ENCODE data around the gene SND1.

The SND1 gene

DNA sequence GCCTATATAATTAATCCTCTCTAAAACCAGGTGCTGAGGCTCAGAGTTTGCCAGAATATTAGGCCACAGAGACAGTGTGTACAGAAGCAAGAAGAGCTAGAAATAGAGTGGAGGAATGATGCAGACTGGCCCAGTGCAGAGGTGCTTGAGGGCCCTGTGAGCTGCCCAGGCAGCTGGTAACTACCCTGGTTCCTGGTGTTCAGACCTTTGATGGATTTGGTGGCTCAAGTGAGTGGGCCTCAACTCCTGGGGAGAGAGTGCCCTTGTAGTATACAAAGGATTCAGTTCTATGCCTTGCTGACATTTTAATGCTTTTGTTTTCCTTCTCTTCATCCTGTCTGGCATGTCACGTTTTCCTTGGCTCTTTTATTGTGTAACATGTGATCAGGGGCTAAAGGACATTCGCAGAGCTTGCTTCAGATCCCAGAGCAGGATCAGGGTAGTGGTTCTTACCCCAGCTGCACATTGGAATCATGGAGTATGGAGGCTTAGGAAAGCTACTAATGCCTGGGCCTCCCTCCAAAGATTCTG lies 359.2 kb downstream of the SND1 start:
- no peaks in the 10 kb centered on the region for H3K27me3 ChIP-seq (ENCODE audit: control insufficient read depth in 1 of 2, insufficient read depth in 1 of 2, low read length in 2 of 2)
- no peak overlapping the region for H4K8ac ChIP-seq (ENCODE audit: low read length)
- H2BK15ac ChIP-seq (ENCODE audit: low read depth, poor library complexity, severe bottlenecking): no peak overlapping the region
- no peak overlapping the region for H3K4me3 ChIP-seq (ENCODE audit: insufficient read depth in 1 of 2, low read depth in 1 of 2, low read length in 2 of 2)
- no peak overlapping the region for H3K4me2 ChIP-seq (ENCODE audit: low read length, poor library complexity, severe bottlenecking)
- no peak for DNase-seq
- H3K9ac ChIP-seq (ENCODE audit: low read length): no peak overlapping the region
- H2AFZ ChIP-seq (ENCODE audit: low read depth, low read length): no peak overlapping the region
- H3K27ac ChIP-seq (ENCODE audit: low read length, poor library complexity, severe bottlenecking): no peak overlapping the region
- peaks cover 3% of the 10 kb centered on the region for H3K4me1 ChIP-seq (ENCODE audit: control insufficient read depth, insufficient read depth, low read depth, low read length)
- no peak overlapping the region for H2BK5ac ChIP-seq (ENCODE audit: low read depth, low read length, poor library complexity, severe bottlenecking)
- peaks cover 17 to 23% of the 10 kb centered on the region in 2 experiments for H3K36me3 ChIP-seq (ENCODE audit: control insufficient read depth in 1 of 2, insufficient read depth in 2 of 2, low read depth in 1 of 2, low read length in 2 of 2)
- peaks cover 43% of the 10 kb centered on the region for H3K79me1 ChIP-seq (replicated peaks; ENCODE audit: low read length, poor library complexity, severe bottlenecking)
- no peak overlapping the region for H2BK12ac ChIP-seq (ENCODE audit: low read length in 2 of 2)
- no peak overlapping the region for H3K4ac ChIP-seq (ENCODE audit: low read depth in 1 of 2, low read length in 2 of 2)
- no peak overlapping the region for H2AK5ac ChIP-seq (ENCODE audit: low read length, severe bottlenecking)
- H3K14ac ChIP-seq (ENCODE audit: low read length in 2 of 2): no peak overlapping the region
- no peak overlapping the region for H4K91ac ChIP-seq (ENCODE audit: low read length)
- H2BK120ac ChIP-seq (ENCODE audit: low read depth, low read length): no peak overlapping the region
- no peak overlapping the region for H3K18ac ChIP-seq (ENCODE audit: low read depth in 1 of 2, low read length in 2 of 2)
- WGBS: 86% methylated on average over 2 of the region's 2 CpGs
- H3K23ac ChIP-seq (ENCODE audit: low read length in 2 of 2): no peak overlapping the region
- no peaks in the 10 kb centered on the region for H3K9me3 ChIP-seq (ENCODE audit: control insufficient read depth, low read length)

- H3K4me2 ChIP-seq (ENCODE audit: low read length, poor library complexity, severe bottlenecking): no peak overlapping the region
- WGBS: 95% methylated on average over 4 of the region's 4 CpGs
- H2BK12ac ChIP-seq (ENCODE audit: low read length in 2 of 2): no peak overlapping the region
- no peak overlapping the region for H3K18ac ChIP-seq (ENCODE audit: low read depth in 1 of 2, low read length in 2 of 2)
- no peak overlapping the region for H3K9ac ChIP-seq (ENCODE audit: low read length)
- H2BK5ac ChIP-seq (ENCODE audit: low read depth, low read length, poor library complexity, severe bottlenecking): no peak overlapping the region
- H3K4me3 ChIP-seq (ENCODE audit: insufficient read depth in 1 of 2, low read depth in 1 of 2, low read length in 2 of 2): no peak overlapping the region
- no peak overlapping the region for H4K8ac ChIP-seq (ENCODE audit: low read length)
- no peak overlapping the region for H4K91ac ChIP-seq (ENCODE audit: low read length)
- peaks cover 8% of the 10 kb centered on the region for H3K4me1 ChIP-seq (ENCODE audit: control insufficient read depth, insufficient read depth, low read depth, low read length)
- no peak overlapping the region for H3K27ac ChIP-seq (ENCODE audit: low read length, poor library complexity, severe bottlenecking)
- H2BK120ac ChIP-seq (ENCODE audit: low read depth, low read length): no peak overlapping the region
- no peak overlapping the region for H2BK15ac ChIP-seq (ENCODE audit: low read depth, poor library complexity, severe bottlenecking)
- H3K27me3 ChIP-seq (ENCODE audit: control insufficient read depth in 1 of 2, insufficient read depth in 1 of 2, low read length in 2 of 2): no peaks in the 10 kb centered on the region
- H3K23ac ChIP-seq (ENCODE audit: low read length in 2 of 2): no peak overlapping the region
- H2AK5ac ChIP-seq (ENCODE audit: low read length, severe bottlenecking): no peak overlapping the region
- DNase-seq: no peak
- H3K9me3 ChIP-seq (ENCODE audit: control insufficient read depth, low read length): no peaks in the 10 kb centered on the region
- H3K79me1 ChIP-seq (replicated peaks; ENCODE audit: low read length, poor library complexity, severe bottlenecking): peaks cover 49% of the 10 kb centered on the region
- no peak overlapping the region for H2AFZ ChIP-seq (ENCODE audit: low read depth, low read length)
- peaks cover 15 to 24% of the 10 kb centered on the region in 2 experiments for H3K36me3 ChIP-seq (ENCODE audit: control insufficient read depth in 1 of 2, insufficient read depth in 2 of 2, low read depth in 1 of 2, low read length in 2 of 2)
- no peak overlapping the region for H3K14ac ChIP-seq (ENCODE audit: low read length in 2 of 2)
- no peak overlapping the region for H3K4ac ChIP-seq (ENCODE audit: low read depth in 1 of 2, low read length in 2 of 2)
Observed at GRCh38 chr7:128014811-128015210, 362.8 kb downstream of the SND1 start.

DNA sequence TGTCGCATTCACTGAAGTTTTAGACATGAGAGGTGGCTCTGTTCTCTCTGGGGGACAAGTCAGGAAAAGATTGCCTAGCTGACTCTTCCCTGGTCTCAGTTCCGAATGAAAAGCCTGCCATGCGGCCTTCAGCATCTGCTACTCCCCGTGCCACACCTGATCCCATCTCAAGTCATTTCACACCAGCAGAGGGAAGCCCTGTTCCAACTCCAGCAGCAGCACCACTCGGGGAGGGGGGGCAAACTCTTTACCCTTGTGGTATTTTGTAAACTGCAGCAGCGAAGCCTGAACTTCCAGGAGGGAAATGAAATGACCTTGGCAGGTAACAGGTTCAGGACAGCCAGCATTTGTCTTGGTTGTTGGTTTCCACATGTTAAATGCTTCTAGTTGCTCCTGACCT lies 365.5 kb downstream of the SND1 start:
- Histone ChIP-seq H4K91ac (ENCODE audit: low read length) (no peak overlapping the region), H2BK15ac (ENCODE audit: low read depth, poor library complexity, severe bottlenecking) (no peak overlapping the region), H2AK5ac (ENCODE audit: low read length, severe bottlenecking) (no peak overlapping the region), H3K4me1 (ENCODE audit: control insufficient read depth, insufficient read depth, low read depth, low read length) (peaks cover 11% of the 10 kb centered on the region), H3K4me3 (ENCODE audit: insufficient read depth in 1 of 2, low read depth in 1 of 2, low read length in 2 of 2) (no peak overlapping the region), H3K27me3 (ENCODE audit: control insufficient read depth in 1 of 2, insufficient read depth in 1 of 2, low read length in 2 of 2) (no peaks in the 10 kb centered on the region), H2BK120ac (ENCODE audit: low read depth, low read length) (no peak overlapping the region), H3K4me2 (ENCODE audit: low read length, poor library complexity, severe bottlenecking) (no peak overlapping the region), H3K79me1 (replicated peaks; ENCODE audit: low read length, poor library complexity, severe bottlenecking) (peaks cover 45% of the 10 kb centered on the region), H3K27ac (ENCODE audit: low read length, poor library complexity, severe bottlenecking) (no peak overlapping the region), H3K18ac (ENCODE audit: low read depth in 1 of 2, low read length in 2 of 2) (no peak overlapping the region), H2AFZ (ENCODE audit: low read depth, low read length) (no peak overlapping the region), H2BK12ac (ENCODE audit: low read length in 2 of 2) (no peak overlapping the region), H3K14ac (ENCODE audit: low read length in 2 of 2) (no peak overlapping the region), H3K4ac (ENCODE audit: low read depth in 1 of 2, low read length in 2 of 2) (no peak overlapping the region), H3K36me3 (ENCODE audit: control insufficient read depth in 1 of 2, insufficient read depth in 2 of 2, low read depth in 1 of 2, low read length in 2 of 2) (peaks cover 20 to 22% of the 10 kb centered on the region in 2 experiments), H3K9me3 (ENCODE audit: control insufficient read depth, low read length) (no peaks in the 10 kb centered on the region), H3K23ac (ENCODE audit: low read length in 2 of 2) (no peak overlapping the region), H3K9ac (ENCODE audit: low read length) (no peak overlapping the region), H2BK5ac (ENCODE audit: low read depth, low read length, poor library complexity, severe bottlenecking) (no peak overlapping the region), H4K8ac (ENCODE audit: low read length) (no peak overlapping the region)
- no peak for DNase-seq
- WGBS: 90% methylated on average over 6 of the region's 6 CpGs

DNA sequence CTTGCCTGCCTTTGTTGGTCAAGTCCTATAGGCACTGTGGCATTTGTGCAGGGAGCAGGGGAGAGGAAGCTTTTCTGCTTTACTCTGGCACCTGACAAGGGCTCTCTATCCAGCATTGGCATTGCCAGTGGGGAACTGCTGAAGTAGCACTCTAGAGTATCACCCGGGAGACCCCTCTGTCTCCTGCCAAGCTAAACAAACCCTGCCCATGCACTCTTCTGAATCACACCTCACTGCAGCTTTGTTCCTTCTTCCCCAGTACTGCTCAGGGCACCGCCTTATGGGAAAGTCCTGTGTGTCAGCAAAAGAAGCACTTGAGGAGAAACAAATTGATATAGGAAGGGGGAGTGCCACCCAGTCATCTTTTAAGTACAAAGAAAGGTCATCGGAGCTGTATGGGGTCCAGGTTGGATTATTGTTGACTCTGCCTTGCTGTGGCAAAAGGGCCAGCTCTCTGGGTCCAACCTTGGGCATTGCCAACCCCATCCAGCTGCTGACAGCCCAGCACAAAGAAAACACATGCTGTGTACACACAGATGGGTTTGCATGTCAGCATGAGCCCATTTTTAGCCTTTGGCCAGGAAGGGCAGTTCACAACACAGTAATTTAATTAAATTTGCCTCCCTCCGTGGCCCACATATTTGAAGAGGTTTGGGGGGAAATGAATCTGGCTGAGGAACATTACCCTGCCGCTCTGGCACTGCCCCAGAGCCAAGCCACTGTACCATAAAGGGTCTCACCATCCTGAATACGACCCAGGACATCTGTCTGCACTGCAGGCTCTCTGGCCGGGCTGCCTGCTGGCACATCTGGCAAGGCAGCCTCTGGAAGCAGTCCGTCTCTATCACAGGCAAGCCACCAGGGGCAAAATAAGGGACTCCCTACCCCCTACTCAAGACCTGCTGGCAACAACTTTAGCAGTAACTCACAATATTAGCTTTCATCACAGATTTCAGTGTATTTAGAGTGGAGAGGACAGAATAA lies 366.2 kb downstream of the SND1 start:
- Histone ChIP-seq H2AK5ac (ENCODE audit: low read length, severe bottlenecking) (no peak overlapping the region), H3K4me2 (ENCODE audit: low read length, poor library complexity, severe bottlenecking) (no peak overlapping the region), H3K4me3 (ENCODE audit: insufficient read depth in 1 of 2, low read depth in 1 of 2, low read length in 2 of 2) (no peak overlapping the region), H2BK15ac (ENCODE audit: low read depth, poor library complexity, severe bottlenecking) (no peak overlapping the region), H3K79me1 (replicated peaks; ENCODE audit: low read length, poor library complexity, severe bottlenecking) (peaks cover 39% of the 10 kb centered on the region), H3K18ac (ENCODE audit: low read depth in 1 of 2, low read length in 2 of 2) (no peak overlapping the region), H2BK12ac (ENCODE audit: low read length in 2 of 2) (no peak overlapping the region), H3K4ac (ENCODE audit: low read depth in 1 of 2, low read length in 2 of 2) (no peak overlapping the region), H3K14ac (ENCODE audit: low read length in 2 of 2) (no peak overlapping the region), H2BK5ac (ENCODE audit: low read depth, low read length, poor library complexity, severe bottlenecking) (no peak overlapping the region), H3K9ac (ENCODE audit: low read length) (no peak overlapping the region), H4K8ac (ENCODE audit: low read length) (no peak overlapping the region), H3K23ac (ENCODE audit: low read length in 2 of 2) (no peak overlapping the region), H3K27ac (ENCODE audit: low read length, poor library complexity, severe bottlenecking) (no peak overlapping the region), H3K9me3 (ENCODE audit: control insufficient read depth, low read length) (no peaks in the 10 kb centered on the region), H3K36me3 (ENCODE audit: control insufficient read depth in 1 of 2, insufficient read depth in 2 of 2, low read depth in 1 of 2, low read length in 2 of 2) (peaks cover 14 to 15% of the 10 kb centered on the region in 2 experiments), H2AFZ (ENCODE audit: low read depth, low read length) (no peak overlapping the region), H3K4me1 (ENCODE audit: control insufficient read depth, insufficient read depth, low read depth, low read length) (peaks cover 13% of the 10 kb centered on the region), H4K91ac (ENCODE audit: low read length) (no peak overlapping the region), H3K27me3 (ENCODE audit: control insufficient read depth in 1 of 2, insufficient read depth in 1 of 2, low read length in 2 of 2) (no peaks in the 10 kb centered on the region), H2BK120ac (ENCODE audit: low read depth, low read length) (no peak overlapping the region)
- no peak for DNase-seq
- 89% methylated on average over 7 of the region's 8 CpGs for WGBS
